ENCODE data around the gene C13orf46.

The C13orf46 gene

DNA sequence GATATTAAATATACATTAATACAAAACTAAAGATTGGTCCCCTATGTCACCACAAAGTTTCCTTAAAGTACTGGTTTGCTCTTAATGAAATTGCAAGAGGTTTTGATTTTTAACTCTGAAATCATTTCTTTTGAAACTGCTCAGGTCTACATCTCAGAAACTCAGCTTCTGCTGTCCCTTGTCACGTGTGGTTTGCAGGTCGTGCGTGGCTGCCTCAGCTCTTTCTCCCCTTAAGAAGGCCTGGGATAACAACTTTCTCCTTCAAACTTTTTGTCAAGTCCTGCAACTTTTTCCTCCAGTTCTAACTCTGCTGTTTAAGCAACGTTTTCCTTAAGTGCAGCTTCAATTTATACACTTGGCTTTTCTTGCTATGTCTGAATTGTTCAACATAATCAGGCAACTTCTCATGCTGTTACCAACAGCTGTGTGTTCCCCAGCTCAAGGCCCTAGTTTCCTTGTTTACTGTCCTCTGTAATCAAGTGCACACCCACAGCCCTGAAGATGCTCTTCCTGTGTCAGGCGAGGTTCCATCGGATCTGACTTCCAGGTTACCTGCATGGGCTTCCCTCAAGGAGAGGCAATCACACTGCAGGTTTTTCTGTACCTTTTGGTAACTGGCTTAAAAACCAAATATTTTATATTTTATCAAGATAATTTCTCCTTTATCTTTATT, 13.5 kb downstream of the C13orf46 start:
- in situ Hi-C loops (cut with HindIII; ENCODE audit: low sequenced_read_pairs): no loop called here

GRCh38 chr13:113959198-113959597, 14.7 kb downstream of the C13orf46 start:
- in situ Hi-C loops (cut with HindIII; ENCODE audit: low sequenced_read_pairs): no loop called here

DNA sequence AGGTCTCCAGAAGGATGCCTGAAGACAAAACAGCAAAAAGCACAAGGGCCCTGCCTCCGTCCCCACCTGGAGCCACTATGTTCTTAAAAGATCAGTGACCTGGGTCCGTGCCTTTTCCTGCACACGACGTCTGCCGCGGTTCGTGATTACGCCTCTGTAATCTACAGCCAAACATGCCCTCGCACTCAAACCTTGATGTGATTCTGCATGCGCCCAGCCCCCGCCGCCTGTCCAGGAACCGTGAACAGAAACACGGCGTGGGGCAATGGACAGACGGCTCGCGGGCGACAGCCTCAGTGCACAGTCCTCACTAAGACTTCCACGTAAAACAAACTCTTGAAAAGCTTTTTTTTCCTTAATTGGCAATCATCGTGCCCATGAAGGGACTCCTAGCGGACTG, 15.5 kb downstream of the C13orf46 start:
- in situ Hi-C loops (cut with HindIII; ENCODE audit: low sequenced_read_pairs): no loop called here

DNA sequence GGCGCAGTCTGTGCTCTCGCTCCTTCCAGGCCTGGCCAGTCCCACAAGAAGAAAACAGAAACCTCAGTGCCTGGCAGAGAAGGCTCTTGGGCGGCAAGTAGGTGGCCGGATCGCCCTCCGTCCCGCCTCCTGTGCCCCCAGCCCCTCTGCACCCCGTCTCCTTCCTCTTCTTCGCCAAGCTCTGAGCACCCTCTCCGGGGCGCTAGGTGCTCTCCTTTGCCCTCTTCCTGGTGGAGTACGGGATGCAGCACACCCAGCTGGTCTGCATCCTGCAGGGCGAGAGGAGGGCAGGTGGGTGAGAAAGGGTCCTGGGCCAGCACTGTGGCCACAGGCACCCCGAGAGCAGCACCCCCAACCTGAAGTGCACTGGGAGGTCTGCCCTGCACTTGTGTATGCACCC, 17.3 kb downstream of the C13orf46 start:
- in situ Hi-C loops (cut with HindIII; ENCODE audit: low sequenced_read_pairs): no loop called here

- in situ Hi-C loops (cut with HindIII; ENCODE audit: low sequenced_read_pairs): no loop called here
Observed at GRCh38 chr13:113955691-113956090, 18.2 kb downstream of the C13orf46 start.

GRCh38 chr13:113955235-113955634, 18.6 kb downstream of the C13orf46 start:
- in situ Hi-C loops (cut with HindIII; ENCODE audit: low sequenced_read_pairs): no loop called here

GRCh38 chr13:113954046-113954835, 19.6 kb downstream of the C13orf46 start:
- in situ Hi-C loops (cut with HindIII; ENCODE audit: low sequenced_read_pairs): no loop called here

GRCh38 chr13:113953561-113953960, 20.3 kb downstream of the C13orf46 start:
- in situ Hi-C loops (cut with HindIII; ENCODE audit: low sequenced_read_pairs): no loop called here

DNA sequence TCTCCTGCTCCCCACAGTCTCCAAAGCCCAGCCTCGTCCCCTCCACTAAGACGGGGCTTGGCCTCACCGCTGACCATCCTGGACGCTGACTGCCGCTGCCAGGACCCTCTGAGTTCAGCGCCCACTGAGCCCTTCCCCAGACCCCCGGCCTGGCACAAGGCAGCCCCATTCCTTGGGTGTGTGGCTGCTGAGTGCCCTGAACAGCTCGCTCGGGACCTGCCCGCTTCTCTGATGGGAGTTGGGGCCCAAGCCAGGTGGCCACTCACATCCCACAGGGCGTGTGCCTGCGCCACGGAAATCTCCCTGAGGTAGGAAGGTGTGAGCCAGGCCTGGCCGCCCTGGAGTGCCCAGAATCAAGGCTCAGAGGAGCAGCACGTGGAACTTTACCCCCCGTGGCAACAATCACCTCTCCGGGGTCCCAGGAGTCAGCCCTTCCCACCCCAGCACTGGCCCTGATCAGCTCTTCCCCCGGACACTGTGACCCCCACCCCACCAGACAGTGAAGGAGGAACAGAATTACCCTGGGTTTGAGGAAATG, 20.8 kb downstream of the C13orf46 start:
- in situ Hi-C loops (cut with HindIII; ENCODE audit: low sequenced_read_pairs): no loop called here

DNA sequence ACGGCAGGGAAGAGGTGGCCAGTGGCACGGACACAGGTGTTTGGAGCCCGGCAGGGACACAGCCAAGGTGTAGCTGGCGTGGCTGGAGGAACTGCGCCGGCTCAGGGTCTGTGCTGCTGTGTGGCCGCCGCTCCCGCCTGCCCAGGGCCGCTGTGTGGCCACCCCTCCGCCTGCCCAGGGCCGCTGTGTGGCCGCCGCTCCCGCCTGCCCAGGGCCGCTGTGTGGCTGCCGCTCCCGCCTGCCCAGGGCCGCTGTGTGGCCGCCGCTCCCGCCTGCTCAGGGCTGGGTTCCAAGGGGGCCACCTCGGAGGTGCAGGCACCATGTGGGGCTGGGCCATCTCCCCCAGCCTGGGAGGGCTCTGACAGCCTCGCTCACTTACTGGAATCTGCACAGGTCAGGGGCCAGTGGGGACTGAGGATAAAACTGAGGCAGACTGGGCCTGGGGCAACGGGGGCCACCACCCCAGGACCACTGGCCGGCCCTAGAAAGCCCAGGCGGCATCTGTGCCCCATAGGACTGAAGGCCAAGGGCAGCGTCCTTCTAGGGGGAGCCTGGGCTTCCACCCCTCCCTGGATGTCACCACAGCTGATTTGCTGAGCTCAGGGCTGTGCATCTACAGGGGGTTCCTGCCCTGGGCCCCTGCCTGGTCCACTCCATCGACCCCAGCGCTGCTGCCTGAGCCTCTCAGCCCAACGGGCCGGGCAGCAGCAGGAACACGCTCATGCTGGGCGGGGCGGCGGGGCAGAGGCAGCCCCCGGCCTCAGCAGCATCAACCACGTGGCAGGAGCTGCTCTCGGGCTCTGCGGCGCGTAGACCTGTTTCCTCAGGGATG, 21.5 kb downstream of the C13orf46 start:
- in situ Hi-C loops (cut with HindIII; ENCODE audit: low sequenced_read_pairs): no loop called here

DNA sequence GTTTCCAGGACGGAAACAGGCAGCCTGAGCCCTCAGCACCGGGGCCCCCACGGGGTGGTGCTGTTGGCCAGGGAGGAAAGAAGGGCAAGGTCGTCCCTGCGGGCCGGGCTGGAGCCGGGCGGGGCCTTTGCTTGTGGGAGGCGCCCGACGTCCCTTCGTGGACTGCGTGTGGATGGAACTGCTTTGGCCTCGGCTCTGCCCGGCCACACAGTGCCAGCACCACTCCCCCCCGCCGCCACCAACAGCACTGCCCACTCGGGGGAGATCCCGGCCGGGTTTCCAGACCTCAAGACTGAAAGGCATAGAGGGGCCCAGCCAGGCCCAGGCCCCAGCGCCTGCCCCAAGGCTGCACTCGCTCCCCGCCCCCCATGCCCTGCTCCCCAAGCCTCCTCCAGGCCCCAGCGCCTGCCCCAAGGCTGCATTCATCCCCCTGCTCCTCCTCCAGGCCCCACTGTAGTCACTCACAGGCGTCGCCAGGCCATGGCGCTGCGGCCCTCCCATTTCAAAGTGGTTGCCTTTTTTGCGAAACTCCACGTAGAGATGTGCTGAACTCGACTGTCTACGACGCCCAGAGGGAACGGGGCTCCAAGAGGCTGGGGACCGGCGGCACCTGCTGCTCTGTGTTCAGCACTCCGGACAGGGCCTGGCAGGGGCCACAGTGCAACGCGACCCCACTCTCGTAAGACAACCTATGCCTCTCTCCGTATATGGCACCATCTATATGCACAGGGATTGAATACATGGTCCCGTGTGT, 22.5 kb downstream of the C13orf46 start:
- in situ Hi-C loops (cut with HindIII; ENCODE audit: low sequenced_read_pairs): no loop called here

- in situ Hi-C loops (cut with HindIII; ENCODE audit: low sequenced_read_pairs): no loop called here
Observed at GRCh38 chr13:113950451-113951245, 23.2 kb downstream of the C13orf46 start.

GRCh38 chr13:113949546-113949945, 24.3 kb downstream of the C13orf46 start:
- in situ Hi-C loops (cut with HindIII; ENCODE audit: low sequenced_read_pairs): no loop called here

DNA sequence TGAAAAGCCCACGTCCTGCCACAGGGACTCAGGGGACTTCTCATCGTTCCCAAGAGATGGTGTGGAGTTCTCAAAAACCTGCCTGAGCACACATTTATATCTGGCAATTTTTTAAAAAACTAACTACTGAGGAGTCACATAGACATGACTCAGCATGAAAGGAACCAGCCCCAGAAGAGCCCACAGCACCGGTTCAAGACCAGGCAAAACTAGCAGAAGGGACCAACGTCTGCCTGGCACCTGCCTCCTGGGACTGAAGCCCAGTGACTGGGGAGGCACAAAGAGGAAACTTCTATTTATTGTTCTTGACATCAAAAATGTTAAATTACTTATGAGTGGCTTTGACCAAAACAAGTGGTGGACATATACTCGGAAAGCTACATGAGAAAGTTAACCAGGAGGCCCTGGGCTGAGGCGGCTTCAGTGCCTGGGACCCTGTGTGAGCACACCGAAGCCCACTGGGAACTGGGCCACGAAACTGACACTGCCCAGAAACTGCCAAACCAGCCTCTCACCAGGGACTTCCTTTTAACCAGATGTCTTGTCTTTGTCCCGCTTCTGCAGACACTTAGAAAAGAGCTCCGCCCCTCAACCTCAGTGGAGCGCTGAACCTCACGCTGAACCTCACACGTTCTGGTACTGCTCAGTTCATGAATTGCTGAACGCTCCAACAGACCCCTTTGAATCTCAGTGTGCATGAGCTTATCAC, 25.7 kb downstream of the C13orf46 start:
- in situ Hi-C loops (cut with HindIII; ENCODE audit: low sequenced_read_pairs): no loop called here

- in situ Hi-C loops (cut with HindIII; ENCODE audit: low sequenced_read_pairs): no loop called here
Observed at GRCh38 chr13:113947311-113948033, 26.4 kb downstream of the C13orf46 start.

GRCh38 chr13:113946409-113947181, 27.3 kb downstream of the C13orf46 start:
- in situ Hi-C loops (cut with HindIII; ENCODE audit: low sequenced_read_pairs): no loop called here

DNA sequence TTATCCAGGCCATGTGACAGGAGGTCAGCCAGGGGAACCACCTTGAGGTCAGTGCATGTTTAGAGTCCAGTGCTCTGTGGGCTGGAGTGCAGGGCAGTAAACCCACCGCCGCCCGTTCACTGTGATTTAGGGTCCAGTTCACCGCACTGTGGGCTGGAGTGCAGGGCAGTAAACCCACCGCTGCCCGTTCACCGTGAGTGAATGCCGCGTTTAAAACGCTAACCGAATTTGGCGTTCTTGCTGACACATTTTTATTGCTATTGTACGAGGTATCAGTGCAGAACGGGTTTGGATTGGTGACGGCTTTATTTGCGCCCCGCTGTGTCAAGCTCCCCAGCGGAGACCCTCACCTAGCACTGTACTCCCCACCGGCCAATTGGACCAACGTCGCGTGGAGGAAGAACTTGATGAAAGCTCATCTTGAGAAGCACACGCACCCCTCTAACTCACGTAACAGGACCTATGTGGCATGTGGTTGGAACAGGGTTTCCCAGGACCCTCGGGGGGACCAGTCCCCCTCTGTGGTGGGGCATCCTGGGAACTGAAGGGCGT, 27.9 kb downstream of the C13orf46 start:
- in situ Hi-C loops (cut with HindIII; ENCODE audit: low sequenced_read_pairs): no loop called here
